GM12874 (cell line): ENCODE data around the gene ATP2B1.

Source experiments
- CTCF ChIP-seq: IDR thresholded peaks from 2 replicates; pipeline ENCODE4 v1.5.1; 2011; ENCODE audit warnings: low read depth, mild to moderate bottlenecking, control low read depth, low read length, moderate library complexity; ENCODE audit not compliant: insufficient read depth

The ATP2B1 gene

GRCh38 chr12:89686311-89686710, 22.3 kb downstream of the ATP2B1 start:
- TF ChIP-seq CTCF: no peak

GRCh38 chr12:89685363-89685972, 23.2 kb downstream of the ATP2B1 start:
- TF ChIP-seq CTCF: no peak

GRCh38 chr12:89684136-89684535, 24.5 kb downstream of the ATP2B1 start:
- no peak for TF ChIP-seq CTCF

- TF ChIP-seq CTCF: no peak
Measured at GRCh38 chr12:89682284-89682683, 26.4 kb downstream of the ATP2B1 start.

- TF ChIP-seq CTCF: no peak
Measured at GRCh38 chr12:89680409-89680808, 28.2 kb downstream of the ATP2B1 start.

- no peak for TF ChIP-seq CTCF
Measured at GRCh38 chr12:89679631-89680030, 29.0 kb downstream of the ATP2B1 start.

GRCh38 chr12:89678225-89678624, 30.4 kb downstream of the ATP2B1 start:
- no peak for TF ChIP-seq CTCF
